ENCODE data around the gene COG5. TPM values are rescaled to one million over a fixed set of nuclear protein-coding genes. Genes with fewer than 3 reads are reported as not detected.

COG5 gene
- polyA plus RNA-seq, 1 of the 3 experiments (the other 2 are of a cell fraction) = 21.2 TPM

DNA sequence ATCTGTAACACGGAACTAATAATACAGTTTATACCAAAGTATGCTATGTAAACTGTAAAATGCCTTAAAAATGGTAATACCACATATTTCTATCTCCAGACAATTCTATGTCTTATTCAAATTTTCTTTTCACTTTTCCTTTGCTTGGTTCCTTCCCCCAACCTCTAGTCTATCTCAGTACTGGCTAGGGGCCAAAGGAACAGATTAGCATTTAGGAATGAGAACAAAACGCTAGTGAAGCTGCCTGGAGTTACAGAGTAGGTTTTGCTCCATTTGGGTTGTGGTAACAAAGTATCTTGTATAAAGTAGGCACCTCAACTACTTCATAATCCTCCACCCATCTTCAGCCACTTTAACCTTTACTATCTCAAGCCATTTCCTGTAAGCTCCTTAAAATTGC, 300.9 kb downstream of the COG5 start:
- no peaks in the 10 kb centered on the region for H3K9me2 ChIP-seq
- CTCF ChIA-PET = interaction anchor here (1.0 to 1.2 kb wide), 3 partner anchors 10 to 22 kb away, joined by 3 read pairs; no protein-coding TSS in a partner anchor
- H3K9me3 ChIP-seq = no peaks in the 10 kb centered on the region
- WGBS (ENCODE audit: low lambda C conversion rate) = 92% methylated on average over 2 of the region's 2 CpGs
- peaks cover 2% of the 10 kb centered on the region for H3F3A ChIP-seq (replicated peaks; ENCODE audit: insufficient read depth)
- no peak for DNase-seq
- H3K4me1 ChIP-seq (ENCODE audit: control insufficient read depth in 1 of 2, insufficient read depth in 2 of 2, low read depth in 1 of 2, low read length in 1 of 2) = no peaks in the 10 kb centered on the region
- POLR2A ChIA-PET = no interaction called here
- no peaks in the 10 kb centered on the region for H3K27me3 ChIP-seq (ENCODE audit: insufficient read depth)
- no peak overlapping the region for H3K4me3 ChIP-seq (ENCODE audit: low read depth in 2 of 2, low read length in 1 of 2)
- no peaks in the 10 kb centered on the region for H4K20me1 ChIP-seq (ENCODE audit: insufficient read depth)
- H3K79me2 ChIP-seq (ENCODE audit: insufficient read depth) = no peaks in the 10 kb centered on the region
- no peaks in the 10 kb centered on the region for H3K36me3 ChIP-seq (replicated peaks in 1 of 2; ENCODE audit: control insufficient read depth in 1 of 2, insufficient read depth in 2 of 2, low read length in 1 of 2)
- H3K27ac ChIP-seq (ENCODE audit: low read depth in 2 of 2, low read length in 1 of 2) = no peak overlapping the region
- no peak overlapping the region for H2AFZ ChIP-seq (ENCODE audit: low read depth)
- no peak overlapping the region for H3K9ac ChIP-seq
- no peak for TF ChIP-seq FOXJ3 (CRISPR knock-in tag; IDR thresholded peaks at IDR 0.05)
- TF ChIP-seq GABPA (IDR thresholded peaks at IDR 0.05; ENCODE audit: low read depth) = no peak
- no peak for TF ChIP-seq TEAD4 (IDR thresholded peaks at IDR 0.05; ENCODE audit: borderline replicate concordance, insufficient read depth)
- no peak for TF ChIP-seq FOXM1 (IDR thresholded peaks at IDR 0.05; ENCODE audit: low read depth)
- TF ChIP-seq CHD2 (IDR thresholded peaks at IDR 0.05; ENCODE audit: low read length, partially characterized antibody) = no peak
- no peak for TF ChIP-seq GATA2 (CRISPR knock-in tag; IDR thresholded peaks at IDR 0.05)
- TF ChIP-seq, protein P1, sequence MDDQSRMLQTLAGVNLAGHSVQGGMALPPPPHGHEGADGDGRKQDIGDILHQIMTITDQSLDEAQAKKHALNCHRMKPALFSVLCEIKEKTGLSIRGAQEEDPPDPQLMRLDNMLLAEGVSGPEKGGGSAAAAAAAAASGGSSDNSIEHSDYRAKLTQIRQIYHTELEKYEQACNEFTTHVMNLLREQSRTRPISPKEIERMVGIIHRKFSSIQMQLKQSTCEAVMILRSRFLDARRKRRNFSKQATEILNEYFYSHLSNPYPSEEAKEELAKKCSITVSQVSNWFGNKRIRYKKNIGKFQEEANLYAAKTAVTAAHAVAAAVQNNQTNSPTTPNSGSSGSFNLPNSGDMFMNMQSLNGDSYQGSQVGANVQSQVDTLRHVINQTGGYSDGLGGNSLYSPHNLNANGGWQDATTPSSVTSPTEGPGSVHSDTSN (IDR thresholded peaks at IDR 0.05) = no peak
- no peak for TF ChIP-seq RFX5 (IDR thresholded peaks at IDR 0.05; ENCODE audit: low read length)
- TF ChIP-seq ELF1 (IDR thresholded peaks at IDR 0.05) = no peak
- TF ChIP-seq RAD21 (IDR thresholded peaks at IDR 0.05; ENCODE audit: low read length) = no peak
- TF ChIP-seq TCF12 (IDR thresholded peaks at IDR 0.05) = no peak
- TF ChIP-seq RXRA (IDR thresholded peaks at IDR 0.05; ENCODE audit: borderline replicate concordance, low read depth) = no peak
- TF ChIP-seq EZH2phosphoT487 (IDR thresholded peaks at IDR 0.05; ENCODE audit: borderline replicate concordance, low read depth) = no peak
- no peak for TF ChIP-seq SIN3A (IDR thresholded peaks at IDR 0.05; ENCODE audit: borderline replicate concordance, low read depth, low read length)
- no peak for TF ChIP-seq SMC3 (IDR thresholded peaks at IDR 0.05; ENCODE audit: low read depth, low read length)
- TF ChIP-seq, protein P2, sequence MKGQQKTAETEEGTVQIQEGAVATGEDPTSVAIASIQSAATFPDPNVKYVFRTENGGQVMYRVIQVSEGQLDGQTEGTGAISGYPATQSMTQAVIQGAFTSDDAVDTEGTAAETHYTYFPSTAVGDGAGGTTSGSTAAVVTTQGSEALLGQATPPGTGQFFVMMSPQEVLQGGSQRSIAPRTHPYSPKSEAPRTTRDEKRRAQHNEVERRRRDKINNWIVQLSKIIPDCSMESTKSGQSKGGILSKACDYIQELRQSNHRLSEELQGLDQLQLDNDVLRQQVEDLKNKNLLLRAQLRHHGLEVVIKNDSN (IDR thresholded peaks at IDR 0.05; ENCODE audit: borderline replicate concordance, low read depth) = no peak
- TF ChIP-seq, protein P3, sequence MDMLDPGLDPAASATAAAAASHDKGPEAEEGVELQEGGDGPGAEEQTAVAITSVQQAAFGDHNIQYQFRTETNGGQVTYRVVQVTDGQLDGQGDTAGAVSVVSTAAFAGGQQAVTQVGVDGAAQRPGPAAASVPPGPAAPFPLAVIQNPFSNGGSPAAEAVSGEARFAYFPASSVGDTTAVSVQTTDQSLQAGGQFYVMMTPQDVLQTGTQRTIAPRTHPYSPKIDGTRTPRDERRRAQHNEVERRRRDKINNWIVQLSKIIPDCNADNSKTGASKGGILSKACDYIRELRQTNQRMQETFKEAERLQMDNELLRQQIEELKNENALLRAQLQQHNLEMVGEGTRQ (IDR thresholded peaks at IDR 0.05; ENCODE audit: borderline replicate concordance, low read depth, low read length) = no peak
- H3K4me2 ChIP-seq = no peak overlapping the region

DNA sequence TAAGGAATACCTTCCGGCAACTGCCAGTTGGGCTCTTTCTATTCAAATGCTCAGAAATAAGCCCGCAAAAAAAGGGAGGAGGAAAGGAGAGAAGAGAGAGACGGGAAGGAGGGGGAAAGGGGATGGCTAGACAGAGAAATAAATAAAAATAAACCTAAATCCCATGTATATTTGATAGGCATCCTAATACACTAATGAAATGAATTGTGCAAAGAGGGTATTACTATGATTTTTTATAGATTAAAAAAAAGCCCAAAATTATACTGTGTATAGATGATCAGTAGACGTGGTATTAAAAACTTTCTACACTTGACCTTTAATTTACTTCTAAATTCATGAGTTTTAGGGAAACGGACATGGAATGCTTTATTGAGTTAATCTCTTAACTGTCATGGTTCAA, 305.0 kb downstream of the COG5 start:
- DNase-seq = no peak
- WGBS (ENCODE audit: low lambda C conversion rate) = 98% methylated on average over 5 of the region's 5 CpGs
- no peaks in the 10 kb centered on the region for H3K4me1 ChIP-seq (ENCODE audit: control insufficient read depth in 1 of 2, insufficient read depth in 2 of 2, low read depth in 1 of 2, low read length in 1 of 2)
- H3K27me3 ChIP-seq (ENCODE audit: insufficient read depth) = no peaks in the 10 kb centered on the region
- no peak overlapping the region for H3K9ac ChIP-seq
- H3F3A ChIP-seq (replicated peaks; ENCODE audit: insufficient read depth) = peaks cover 3% of the 10 kb centered on the region
- H3K4me2 ChIP-seq = no peak overlapping the region
- peaks cover 5 to 12% of the 10 kb centered on the region in 2 experiments for H3K36me3 ChIP-seq (replicated peaks in 1 of 2; ENCODE audit: control insufficient read depth in 1 of 2, insufficient read depth in 2 of 2, low read length in 1 of 2)
- H4K20me1 ChIP-seq (ENCODE audit: insufficient read depth) = no peaks in the 10 kb centered on the region
- no peak overlapping the region for H3K27ac ChIP-seq (ENCODE audit: low read depth in 2 of 2, low read length in 1 of 2)
- no peaks in the 10 kb centered on the region for H3K9me2 ChIP-seq
- H3K4me3 ChIP-seq (ENCODE audit: low read depth in 2 of 2, low read length in 1 of 2) = no peak overlapping the region
- ChIA-PET POLR2A (no interaction called here), CTCF (interaction anchor here (1.3 to 2.4 kb wide), 2 partner anchors 9 to 14 kb away, joined by 3 to 7 read pairs; no protein-coding TSS in a partner anchor)
- no peak overlapping the region for H2AFZ ChIP-seq (ENCODE audit: low read depth)
- TF ChIP-seq YY1 (IDR thresholded peaks at IDR 0.05; ENCODE audit: low read depth) (no peak), TAF1 (IDR thresholded peaks at IDR 0.05; ENCODE audit: borderline replicate concordance, low read depth, low read length) (no peak), SMC3 (IDR thresholded peaks at IDR 0.05; ENCODE audit: low read depth, low read length) (no peak)
- H3K9me3 ChIP-seq = no peaks in the 10 kb centered on the region
- H3K79me2 ChIP-seq (ENCODE audit: insufficient read depth) = no peaks in the 10 kb centered on the region

All from SK-N-SH (cell line).